HEK293T (cell line): ENCODE results near the gene CFAP54.

ENCODE experiments used
- ELF4 ChIP-seq: fragments of 450-650 bp; IDR thresholded peaks from 2 replicates; pipeline ENCODE4 v1.6.1; 2017; ENCODE audit warnings: antibody characterized with exemption
- NFRKB ChIP-seq: fragments of 450-650 bp; IDR thresholded peaks from 2 replicates; pipeline ENCODE4 v1.6.1; 2016; ENCODE audit warnings: mild to moderate bottlenecking, moderate library complexity

DNA sequence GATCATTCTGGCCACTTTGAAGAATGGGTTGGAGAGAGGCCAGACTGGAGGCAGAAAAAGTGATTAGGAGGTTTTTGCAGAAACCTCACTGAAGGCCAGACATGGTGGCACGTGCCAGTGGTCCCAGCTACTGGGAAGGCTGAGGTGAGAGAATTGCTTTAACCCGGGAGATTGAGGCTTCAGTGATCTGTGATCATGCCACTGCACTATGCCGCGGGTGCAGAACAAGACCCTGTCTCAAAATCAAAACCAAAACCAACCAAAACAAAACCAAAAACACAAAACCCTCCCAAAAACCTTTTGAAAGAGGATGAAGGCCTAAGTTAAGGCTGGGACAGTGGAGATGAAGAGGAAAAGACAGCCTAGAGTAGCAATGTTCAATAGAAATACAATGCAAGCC, 15.2 kb upstream of the CFAP54 start:
- no peak for TF ChIP-seq ELF4
- no peak for TF ChIP-seq NFRKB
